SK-N-SH treated with all-trans-retinoic acid at 6 μM for 48 hours (cell line): ENCODE results near the gene PTGER4.

Source experiments
- ATAC-seq: fragments of 200-7000 bp; cut with Tn5 transposase; 3 replicates; pipeline ENCODE4 v1.9.1; 2020; ENCODE audit warnings: mild to moderate bottlenecking, moderate library complexity
- ARNTL ChIP-seq: fragments of 450-650 bp; formaldehyde crosslinking; IDR thresholded peaks from 2 replicates; pipeline ENCODE4 v1.5.0; 2020; ENCODE audit warnings: low read depth, mild to moderate bottlenecking, moderate library complexity, borderline replicate concordance
- CREB5 ChIP-seq: fragments of 250-450 bp; sonication (Bioruptor Pico); IDR thresholded peaks from 2 replicates; pipeline ENCODE4 v1.5.1; 2020; ENCODE audit warnings: low read depth, mild to moderate bottlenecking, moderate library complexity
- CSRNP3 ChIP-seq: fragments of 250-450 bp; sonication (Bioruptor Pico); IDR thresholded peaks from 2 replicates; pipeline ENCODE4 v1.5.1; 2021; ENCODE audit warnings: mild to moderate bottlenecking, moderate library complexity
- ESRRG ChIP-seq: fragments of 250-450 bp; sonication (Bioruptor Pico); IDR thresholded peaks from 2 replicates; pipeline ENCODE4 v1.6.1; 2021; ENCODE audit warnings: mild to moderate bottlenecking
- GLIS3 ChIP-seq: fragments of 250-450 bp; sonication (Bioruptor Pico); IDR thresholded peaks from 2 replicates; pipeline ENCODE4 v1.5.0; 2020; ENCODE audit warnings: mild to moderate bottlenecking, moderate library complexity
- ISL1 ChIP-seq: fragments of 250-450 bp; sonication (Bioruptor Pico); IDR thresholded peaks from 2 replicates; pipeline ENCODE4 v2.1.2; 2022; ENCODE audit warnings: mild to moderate bottlenecking, moderate library complexity
- OSR1 ChIP-seq: fragments of 250-450 bp; sonication (Bioruptor Pico); IDR thresholded peaks from 2 replicates; pipeline ENCODE4 v1.8.0; 2022; ENCODE audit warnings: moderate library complexity, mild to moderate bottlenecking, inconsistent platforms
- PATZ1 ChIP-seq: fragments of 250-450 bp; sonication (Bioruptor Pico); IDR thresholded peaks from 2 replicates; pipeline ENCODE4 v1.8.0; 2020; ENCODE audit warnings: mild to moderate bottlenecking, moderate library complexity, borderline replicate concordance
- POU6F1 ChIP-seq: fragments of 250-450 bp; sonication (Bioruptor Pico); IDR thresholded peaks from 2 replicates; pipeline ENCODE4 v1.8.0; 2021; ENCODE audit warnings: low read depth, mild to moderate bottlenecking, moderate library complexity, borderline replicate concordance
- PPARA ChIP-seq: fragments of 250-450 bp; sonication (Bioruptor Pico); IDR thresholded peaks from 2 replicates; pipeline ENCODE4 v1.5.0; 2020; ENCODE audit warnings: mild to moderate bottlenecking, borderline replicate concordance
- RARB ChIP-seq: fragments of 250-450 bp; sonication (Bioruptor Pico); IDR thresholded peaks from 2 replicates; pipeline ENCODE4 v1.8.0; 2021; ENCODE audit warnings: mild to moderate bottlenecking, moderate library complexity
- SNAI2 ChIP-seq: fragments of 250-450 bp; sonication (Bioruptor Pico); IDR thresholded peaks from 2 replicates; pipeline ENCODE4 v1.5.0; 2020; ENCODE audit warnings: mild to moderate bottlenecking, moderate library complexity
- TCF4 ChIP-seq: fragments of 250-450 bp; sonication (Bioruptor Pico); IDR thresholded peaks from 2 replicates; pipeline ENCODE4 v1.8.0; 2021; ENCODE audit warnings: mild to moderate bottlenecking, moderate library complexity, borderline replicate concordance
- TOX ChIP-seq: fragments of 250-450 bp; sonication (Bioruptor Pico); IDR thresholded peaks from 2 replicates; pipeline ENCODE4 v1.8.0; 2021; ENCODE audit warnings: mild to moderate bottlenecking, moderate library complexity, borderline replicate concordance
- TSHZ2 ChIP-seq: fragments of 250-450 bp; sonication (Bioruptor Pico); IDR thresholded peaks from 2 replicates; pipeline ENCODE4 v1.5.0; 2020; ENCODE audit warnings: mild to moderate bottlenecking, moderate library complexity
- ZC3H10 ChIP-seq: fragments of 250-450 bp; sonication (Bioruptor Pico); IDR thresholded peaks from 2 replicates; pipeline ENCODE4 v1.5.1; 2021; ENCODE audit warnings: mild to moderate bottlenecking, moderate library complexity
- ZFP3 ChIP-seq: fragments of 250-450 bp; sonication (Bioruptor Pico); IDR thresholded peaks from 2 replicates; pipeline ENCODE4 v1.5.0; 2020; ENCODE audit warnings: mild to moderate bottlenecking, moderate library complexity
- ZFP30 ChIP-seq: fragments of 450-650 bp; formaldehyde crosslinking; IDR thresholded peaks from 2 replicates; pipeline ENCODE4 v1.5.0; 2022; ENCODE audit warnings: mild to moderate bottlenecking, moderate library complexity
- ZNF565 ChIP-seq: fragments of 450-650 bp; formaldehyde crosslinking; conservative IDR thresholded peaks from 2 replicates; pipeline ENCODE4 v1.5.0; 2020; ENCODE audit warnings: low read depth, mild to moderate bottlenecking, moderate library complexity
- ZNF8 ChIP-seq: fragments of 450-650 bp; formaldehyde crosslinking; IDR thresholded peaks from 2 replicates; pipeline ENCODE4 v1.5.0; 2020; ENCODE audit warnings: mild to moderate bottlenecking, moderate library complexity

Gene PTGER4

GRCh38 chr5:40688996-40689395, 9.3 kb downstream of the PTGER4 start:
- ATAC-seq = no peak
- TF ChIP-seq GLIS3 (CRISPR knock-in tag) (no peak), TCF4 (CRISPR knock-in tag) (no peak), ZFP3 (CRISPR knock-in tag) (no peak), TOX (CRISPR knock-in tag) (no peak), ZC3H10 (no peak), TSHZ2 (CRISPR knock-in tag) (no peak)

GRCh38 chr5:40689438-40689837, 9.7 kb downstream of the PTGER4 start:
- ATAC-seq = peak; percentile 91
- TF ChIP-seq ISL1 = no peak
- no peak for TF ChIP-seq TSHZ2 (CRISPR knock-in tag)
- no peak for TF ChIP-seq ZFP3 (CRISPR knock-in tag)
- no peak for TF ChIP-seq ZFP30 (CRISPR knock-in tag)
- TF ChIP-seq CREB5 = no peak
- TF ChIP-seq ZNF8 = no peak
- TF ChIP-seq TOX (CRISPR knock-in tag) = no peak
- TF ChIP-seq PPARA = no peak
- TF ChIP-seq PATZ1 (CRISPR knock-in tag) = no peak
- no peak for TF ChIP-seq CSRNP3 (CRISPR knock-in tag)
- TF ChIP-seq POU6F1 = no peak
- TF ChIP-seq ARNTL (CRISPR knock-in tag) = no peak
- TF ChIP-seq OSR1 (CRISPR knock-in tag) = no peak
- no peak for TF ChIP-seq ZNF565 (CRISPR knock-in tag)
- TF ChIP-seq SNAI2 (CRISPR knock-in tag) = no peak
- TF ChIP-seq ESRRG = no peak

GRCh38 chr5:40690267-40690666, 10.6 kb downstream of the PTGER4 start:
- ATAC-seq = no peak
- TF ChIP-seq RARB (CRISPR knock-in tag) = no peak
- no peak for TF ChIP-seq ZNF8
- TF ChIP-seq CREB5 = no peak
- TF ChIP-seq PPARA = no peak
